ENCODE measurements around the gene MAB21L4. TPM values are rescaled to one million over a fixed set of nuclear protein-coding genes. Genes with fewer than 3 reads are reported as not detected.

Gene MAB21L4
- total and polyA plus RNA-seq, 2 of the 8 experiments (the other 6 are each of a cell fraction or from before 2014, with no cell fraction given) = 0.11 TPM; not detected in 1

DNA sequence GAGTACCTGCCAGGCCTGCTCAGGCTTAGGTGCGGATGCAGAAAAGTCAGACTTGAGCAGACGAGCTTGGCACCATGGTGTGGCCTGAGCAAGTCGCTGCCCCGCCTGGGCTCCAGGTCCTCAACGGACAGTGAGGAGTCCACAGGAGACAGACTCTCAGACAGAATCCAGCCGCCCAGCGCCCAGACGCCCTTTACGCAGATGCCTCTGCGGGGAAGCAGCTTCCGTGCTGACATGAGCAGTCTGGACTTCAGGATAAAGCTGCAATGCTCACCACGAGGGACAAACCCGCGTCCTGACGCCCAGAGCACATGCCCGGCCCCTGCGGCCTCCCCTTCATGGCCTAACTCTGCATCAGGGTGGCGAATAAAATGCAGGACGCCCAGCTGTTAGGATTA is 3.5 kb upstream of the MAB21L4 start (continued):
- TF ChIP-seq SP4 (IDR thresholded peaks at IDR 0.05; ENCODE audit: low read length) (no peak), TAF7 (optimal IDR thresholded peaks at IDR 0.05; ENCODE audit: borderline replicate concordance, low read depth, low read length) (no peak), SUZ12 (IDR thresholded peaks at IDR 0.05; ENCODE audit: low read length) (no peak), CHD1 (IDR thresholded peaks at IDR 0.05; ENCODE audit: low read depth, low read length) (no peak)

Measured in H1 (cell line).